ENCODE measurements around the gene IPO13. TPM values are rescaled to one million over a fixed set of nuclear protein-coding genes. Genes with fewer than 3 reads are reported as not detected.

Gene IPO13
- total and polyA plus RNA-seq, 4 donors = 8.6 to 15.1 (median 10.5) TPM

DNA sequence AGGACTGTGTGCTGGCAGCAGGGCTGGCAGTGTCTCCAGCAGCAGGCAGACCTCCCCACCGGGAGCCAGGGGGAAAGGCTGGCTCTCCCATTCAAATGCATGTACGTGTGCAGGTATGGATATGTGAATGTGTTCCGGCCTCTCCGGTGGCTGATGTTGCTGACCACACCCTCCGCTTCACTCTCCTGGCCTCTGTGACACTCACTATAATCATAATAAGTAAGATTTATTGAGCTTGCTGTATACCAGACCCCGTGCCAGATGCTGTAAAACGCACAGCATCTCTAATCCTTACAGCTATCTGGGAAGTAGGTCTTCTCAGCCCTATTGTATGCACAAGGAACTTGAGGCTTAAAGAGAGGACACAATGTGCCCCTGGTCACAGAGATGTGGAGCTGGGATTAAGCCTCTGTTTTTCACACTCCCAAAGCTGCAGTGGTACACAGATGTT, 33.7 kb upstream of the IPO13 start:
- Histone ChIP-seq H3K27ac (ENCODE audit: low read depth in 1 of 2, low read length in 2 of 2) (no peak overlapping the region), H3K9ac (ENCODE audit: low read depth in 1 of 2, low read length in 2 of 2) (no peak overlapping the region), H3K4me1 (ENCODE audit: control insufficient read depth in 4 of 4, insufficient read depth in 4 of 4, low read length in 3 of 4) (no peaks in the 10 kb centered on the region), H3K4me3 (ENCODE audit: low read depth in 1 of 3, low read length in 3 of 3) (no peak overlapping the region), H3K9me3 (ENCODE audit: control insufficient read depth in 4 of 4, low read length in 3 of 4) (no peaks in the 10 kb centered on the region), H3K36me3 (ENCODE audit: control insufficient read depth in 4 of 4, insufficient read depth in 3 of 4, low read depth in 1 of 4, low read length in 3 of 4) (peaks cover 0 to 2% (median 0%) of the 10 kb centered on the region in 4 donors), H3K27me3 (ENCODE audit: control insufficient read depth in 4 of 4, insufficient read depth in 4 of 4, low read length in 3 of 4) (no peaks in the 10 kb centered on the region)
- no peak for DNase-seq (ENCODE audit: low spot score)
- 83% methylated on average over 7 of the region's 7 CpGs for WGBS
- TF ChIP-seq JUND (IDR thresholded peaks at IDR 0.05) (no peak), HNF4A (conservative IDR thresholded peaks at IDR 0.05) (no peak), TAF1 (conservative IDR thresholded peaks at IDR 0.05) (no peak), RXRA (IDR thresholded peaks at IDR 0.05) (no peak), RAD21 (IDR thresholded peaks at IDR 0.05) (no peak), FOXA2 (IDR thresholded peaks at IDR 0.05) (no peak), FOXA1 (IDR thresholded peaks at IDR 0.05) (no peak), YY1 (IDR thresholded peaks at IDR 0.05) (no peak), SP1 (IDR thresholded peaks at IDR 0.05) (no peak), HNF4G (IDR thresholded peaks at IDR 0.05) (no peak)
- TF ChIP-seq, protein P1, sequence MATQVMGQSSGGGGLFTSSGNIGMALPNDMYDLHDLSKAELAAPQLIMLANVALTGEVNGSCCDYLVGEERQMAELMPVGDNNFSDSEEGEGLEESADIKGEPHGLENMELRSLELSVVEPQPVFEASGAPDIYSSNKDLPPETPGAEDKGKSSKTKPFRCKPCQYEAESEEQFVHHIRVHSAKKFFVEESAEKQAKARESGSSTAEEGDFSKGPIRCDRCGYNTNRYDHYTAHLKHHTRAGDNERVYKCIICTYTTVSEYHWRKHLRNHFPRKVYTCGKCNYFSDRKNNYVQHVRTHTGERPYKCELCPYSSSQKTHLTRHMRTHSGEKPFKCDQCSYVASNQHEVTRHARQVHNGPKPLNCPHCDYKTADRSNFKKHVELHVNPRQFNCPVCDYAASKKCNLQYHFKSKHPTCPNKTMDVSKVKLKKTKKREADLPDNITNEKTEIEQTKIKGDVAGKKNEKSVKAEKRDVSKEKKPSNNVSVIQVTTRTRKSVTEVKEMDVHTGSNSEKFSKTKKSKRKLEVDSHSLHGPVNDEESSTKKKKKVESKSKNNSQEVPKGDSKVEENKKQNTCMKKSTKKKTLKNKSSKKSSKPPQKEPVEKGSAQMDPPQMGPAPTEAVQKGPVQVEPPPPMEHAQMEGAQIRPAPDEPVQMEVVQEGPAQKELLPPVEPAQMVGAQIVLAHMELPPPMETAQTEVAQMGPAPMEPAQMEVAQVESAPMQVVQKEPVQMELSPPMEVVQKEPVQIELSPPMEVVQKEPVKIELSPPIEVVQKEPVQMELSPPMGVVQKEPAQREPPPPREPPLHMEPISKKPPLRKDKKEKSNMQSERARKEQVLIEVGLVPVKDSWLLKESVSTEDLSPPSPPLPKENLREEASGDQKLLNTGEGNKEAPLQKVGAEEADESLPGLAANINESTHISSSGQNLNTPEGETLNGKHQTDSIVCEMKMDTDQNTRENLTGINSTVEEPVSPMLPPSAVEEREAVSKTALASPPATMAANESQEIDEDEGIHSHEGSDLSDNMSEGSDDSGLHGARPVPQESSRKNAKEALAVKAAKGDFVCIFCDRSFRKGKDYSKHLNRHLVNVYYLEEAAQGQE (IDR thresholded peaks at IDR 0.05) = no peak
- TF ChIP-seq, protein P2, sequence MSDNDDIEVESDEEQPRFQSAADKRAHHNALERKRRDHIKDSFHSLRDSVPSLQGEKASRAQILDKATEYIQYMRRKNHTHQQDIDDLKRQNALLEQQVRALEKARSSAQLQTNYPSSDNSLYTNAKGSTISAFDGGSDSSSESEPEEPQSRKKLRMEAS (IDR thresholded peaks at IDR 0.05) = no peak
- TF ChIP-seq, protein P3, sequence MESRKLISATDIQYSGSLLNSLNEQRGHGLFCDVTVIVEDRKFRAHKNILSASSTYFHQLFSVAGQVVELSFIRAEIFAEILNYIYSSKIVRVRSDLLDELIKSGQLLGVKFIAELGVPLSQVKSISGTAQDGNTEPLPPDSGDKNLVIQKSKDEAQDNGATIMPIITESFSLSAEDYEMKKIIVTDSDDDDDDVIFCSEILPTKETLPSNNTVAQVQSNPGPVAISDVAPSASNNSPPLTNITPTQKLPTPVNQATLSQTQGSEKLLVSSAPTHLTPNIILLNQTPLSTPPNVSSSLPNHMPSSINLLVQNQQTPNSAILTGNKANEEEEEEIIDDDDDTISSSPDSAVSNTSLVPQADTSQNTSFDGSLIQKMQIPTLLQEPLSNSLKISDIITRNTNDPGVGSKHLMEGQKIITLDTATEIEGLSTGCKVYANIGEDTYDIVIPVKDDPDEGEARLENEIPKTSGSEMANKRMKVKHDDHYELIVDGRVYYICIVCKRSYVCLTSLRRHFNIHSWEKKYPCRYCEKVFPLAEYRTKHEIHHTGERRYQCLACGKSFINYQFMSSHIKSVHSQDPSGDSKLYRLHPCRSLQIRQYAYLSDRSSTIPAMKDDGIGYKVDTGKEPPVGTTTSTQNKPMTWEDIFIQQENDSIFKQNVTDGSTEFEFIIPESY (IDR thresholded peaks at IDR 0.05) = no peak

DNA sequence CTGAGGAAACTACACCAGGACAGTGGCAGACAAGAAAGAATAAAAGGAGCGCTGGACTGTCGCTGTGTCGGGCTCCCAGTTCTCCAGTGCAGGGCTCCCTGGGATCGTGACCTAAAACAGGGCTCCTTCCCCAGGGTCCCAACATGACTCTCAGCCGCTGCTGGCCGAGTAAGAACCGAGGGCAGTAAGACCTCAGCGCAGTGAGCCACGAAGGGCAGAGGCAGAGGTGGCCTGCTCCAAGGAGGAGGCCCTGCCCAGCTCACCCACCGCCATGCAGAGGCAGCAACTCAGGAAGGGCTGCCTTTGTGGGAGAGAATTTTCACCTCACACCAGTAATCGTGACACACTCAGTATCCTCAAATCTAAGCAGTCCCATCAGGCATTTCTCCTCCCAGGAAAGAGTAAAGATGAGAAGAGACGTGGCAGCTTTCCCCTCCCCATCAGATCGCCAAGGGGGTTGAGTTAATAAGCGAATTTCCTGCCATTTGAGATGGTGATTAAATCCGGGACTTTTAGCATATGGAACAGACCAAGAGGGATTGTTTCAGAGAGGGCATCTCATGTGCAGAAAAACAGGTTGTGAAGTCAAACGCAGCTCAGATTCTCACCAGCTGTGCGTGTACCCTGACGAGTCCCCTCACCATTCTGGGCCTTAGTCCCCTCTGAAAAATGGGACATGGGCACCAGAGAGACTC, 32.9 kb upstream of the IPO13 start:
- Histone ChIP-seq H3K9me3 (ENCODE audit: control insufficient read depth in 4 of 4, low read length in 3 of 4) (no peaks in the 10 kb centered on the region), H3K4me1 (ENCODE audit: control insufficient read depth in 4 of 4, insufficient read depth in 4 of 4, low read length in 3 of 4) (no peaks in the 10 kb centered on the region), H3K27ac (ENCODE audit: low read depth in 1 of 2, low read length in 2 of 2) (no peak overlapping the region), H3K9ac (ENCODE audit: low read depth in 1 of 2, low read length in 2 of 2) (no peak overlapping the region), H3K36me3 (ENCODE audit: control insufficient read depth in 4 of 4, insufficient read depth in 3 of 4, low read depth in 1 of 4, low read length in 3 of 4) (peaks cover 0 to 2% (median 0%) of the 10 kb centered on the region in 4 donors), H3K4me3 (ENCODE audit: low read depth in 1 of 3, low read length in 3 of 3) (no peak overlapping the region), H3K27me3 (ENCODE audit: control insufficient read depth in 4 of 4, insufficient read depth in 4 of 4, low read length in 3 of 4) (no peaks in the 10 kb centered on the region)
- WGBS = 93% methylated on average over 18 of the region's 18 CpGs
- TF ChIP-seq SP1 (IDR thresholded peaks at IDR 0.05) (no peak), RXRA (IDR thresholded peaks at IDR 0.05) (no peak), HNF4A (conservative IDR thresholded peaks at IDR 0.05) (no peak), YY1 (IDR thresholded peaks at IDR 0.05) (no peak)
- TF ChIP-seq, protein P2 (IDR thresholded peaks at IDR 0.05) = no peak
- TF ChIP-seq, protein P1 (IDR thresholded peaks at IDR 0.05) = no peak
- DNase-seq (ENCODE audit: low spot score) = no peak

Measured in liver (tissue), 9 donors.